Liver (tissue), 9 donors: ENCODE data around the gene RORC. TPM values are rescaled to one million over a fixed set of nuclear protein-coding genes. Genes with fewer than 3 reads are reported as not detected.

Experiments used
- DNase-seq: peaks from one replicate; pipeline ENCODE4 v3.0.0-alpha.2; 2017; ENCODE audit warnings: low spot score
- H3K27ac ChIP-seq, 2 donors: one replicate each; pipeline ENCODE4 v1.7.0; 2013; ENCODE audit warnings: inconsistent platforms in 2 of 2, low read length in 2 of 2, control low read depth in 1 of 2, low read depth in 1 of 2, mild to moderate bottlenecking in 1 of 2
- H3K27me3 ChIP-seq, 4 donors: one replicate each; pipeline versions ENCODE4 v1.6.1 to v1.7.0; 2013; ENCODE audit warnings: low read length in 3 of 4, inconsistent platforms in 1 of 4, mild to moderate bottlenecking in 1 of 4, moderate library complexity in 1 of 4; ENCODE audit not compliant: control insufficient read depth in 4 of 4, insufficient read depth in 4 of 4
- H3K36me3 ChIP-seq, 4 donors: one replicate each; pipeline versions ENCODE4 v1.6.1 to v1.7.0; 2013; ENCODE audit warnings: low read length in 3 of 4, mild to moderate bottlenecking in 3 of 4, low read depth in 1 of 4, moderate library complexity in 1 of 4; ENCODE audit not compliant: control insufficient read depth in 4 of 4, insufficient read depth in 3 of 4
- H3K4me1 ChIP-seq, 4 donors: one replicate each; pipeline versions ENCODE4 v1.6.1 to v1.7.0; 2013; ENCODE audit warnings: low read length in 3 of 4, mild to moderate bottlenecking in 3 of 4, moderate library complexity in 1 of 4; ENCODE audit not compliant: control insufficient read depth in 4 of 4, insufficient read depth in 4 of 4
- H3K4me3 ChIP-seq, 3 donors: one replicate each; pipeline versions ENCODE4 v1.6.1 to v1.7.0; 2013; ENCODE audit warnings: low read length in 3 of 3, control low read depth in 1 of 3, low read depth in 1 of 3, mild to moderate bottlenecking in 1 of 3
- H3K9ac ChIP-seq, 2 donors: one replicate each; pipeline ENCODE4 v1.7.0; 2013; ENCODE audit warnings: low read length in 2 of 2, mild to moderate bottlenecking in 2 of 2, moderate library complexity in 2 of 2, control low read depth in 1 of 2, low read depth in 1 of 2
- H3K9me3 ChIP-seq, 4 donors: one replicate each; pipeline versions ENCODE4 v1.6.1 to v1.7.0; 2013; ENCODE audit warnings: low read length in 3 of 4; ENCODE audit not compliant: control insufficient read depth in 4 of 4
- EGR1 ChIP-seq, 2 donors: IDR thresholded peaks; 2 replicates each; pipeline ENCODE4 v1.6.1; 2016 to 2018; ENCODE audit warnings: antibody characterized with exemption in 2 of 2, low read depth in 2 of 2
- FOXA1 ChIP-seq: IDR thresholded peaks from 2 replicates; pipeline ENCODE4 v1.6.1; 2016; ENCODE audit warnings: antibody characterized with exemption
- FOXA2 ChIP-seq: IDR thresholded peaks from 2 replicates; pipeline ENCODE4 v1.6.1; 2016; ENCODE audit warnings: antibody characterized with exemption
- GABPA ChIP-seq, 2 donors: IDR thresholded peaks in 1 of 2; conservative IDR thresholded peaks in 1 of 2; 2 replicates each; pipeline ENCODE4 v1.6.1; 2016; ENCODE audit warnings: antibody characterized with exemption in 2 of 2, mild to moderate bottlenecking in 1 of 2, moderate library complexity in 1 of 2
- HNF4A ChIP-seq, 2 donors: conservative IDR thresholded peaks; 2 replicates each; pipeline ENCODE4 v1.6.1; 2016; ENCODE audit warnings: antibody characterized with exemption in 2 of 2, mild to moderate bottlenecking in 2 of 2
- HNF4G ChIP-seq: IDR thresholded peaks from 2 replicates; pipeline ENCODE4 v1.6.1; 2016; ENCODE audit warnings: antibody characterized with exemption
- JUND ChIP-seq, 2 donors: IDR thresholded peaks; 2 replicates each; pipeline ENCODE4 v1.6.1; 2016; ENCODE audit warnings: antibody characterized with exemption in 2 of 2
- NR2F2 ChIP-seq: IDR thresholded peaks from 2 replicates; pipeline ENCODE4 v1.6.1; 2016; ENCODE audit warnings: antibody characterized with exemption
- RAD21 ChIP-seq, 2 donors: IDR thresholded peaks; 2 replicates each; pipeline ENCODE4 v1.6.1; 2016; ENCODE audit warnings: antibody characterized with exemption in 2 of 2, mild to moderate bottlenecking in 2 of 2
- RXRA ChIP-seq, 2 donors: IDR thresholded peaks; 2 replicates each; pipeline ENCODE4 v1.6.1; 2017 to 2018; ENCODE audit warnings: antibody characterized with exemption in 2 of 2, mild to moderate bottlenecking in 1 of 2
- SP1 ChIP-seq: IDR thresholded peaks from 2 replicates; pipeline ENCODE4 v1.6.1; 2018; ENCODE audit warnings: antibody characterized with exemption, mild to moderate bottlenecking
- TAF1 ChIP-seq: conservative IDR thresholded peaks from 2 replicates; pipeline ENCODE4 v1.6.1; 2016; ENCODE audit warnings: antibody characterized with exemption, mild to moderate bottlenecking
- YY1 ChIP-seq: IDR thresholded peaks from 2 replicates; pipeline ENCODE4 v1.6.1; 2016; ENCODE audit warnings: antibody characterized with exemption, mild to moderate bottlenecking
- WGBS: extraction: QIAGEN DNeasy Blood & Tissue Kit; methylation state at CpG from one replicate; pipeline ENCODE4 v1.1.7; 2013; 5-methylcytosine and 5-hydroxymethylcytosine counted together
- polyA plus RNA-seq, 2 donors: library from polyadenylated mRNA; stranded (reverse) in 1 of 2; unstranded in 1 of 2; fragments of 200-250 nt in 1 of 2; fragments of >200 nt in 1 of 2; fragmentation: Nextera tagmentation in 1 of 2; extraction: Ambion mirVana in 1 of 2; gene quantifications; one replicate each; pipeline versions ENCODE4 v1.2.1 to v1.2.3, GENCODE V29; 2013 to 2015
- total RNA-seq, 2 donors: library from RNA; depleted of rRNA; stranded (reverse); fragments of >200 nt; gene quantifications; one replicate each; pipeline ENCODE4 v1.2.3, GENCODE V29; 2014
- TF ChIP-seq, protein P1 (sequence below): IDR thresholded peaks from 2 replicates; pipeline ENCODE4 v1.6.1; 2016; ENCODE audit warnings: antibody characterized with exemption
- TF ChIP-seq, protein P2 (sequence below): IDR thresholded peaks from 2 replicates; pipeline ENCODE4 v1.6.1; 2016; ENCODE audit warnings: antibody characterized with exemption
- TF ChIP-seq, protein P3 (sequence below): fragments of 150-350 bp; IDR thresholded peaks from 2 replicates; pipeline ENCODE4 v1.5.1; 2017; ENCODE audit warnings: improper control_type of control experiment, low read depth, low read length; ENCODE audit not compliant: missing input control
- TF ChIP-seq, protein P4 (sequence below): IDR thresholded peaks from 2 replicates; pipeline ENCODE4 v1.6.1; 2016; ENCODE audit warnings: antibody characterized with exemption, mild to moderate bottlenecking
- TF ChIP-seq, protein P5 (sequence below): IDR thresholded peaks from 2 replicates; pipeline ENCODE4 v1.6.1; 2016; ENCODE audit warnings: antibody characterized with exemption
- donor health status: healthy.
- donor health status: healthy.
- donor health status: healthy.
- donor health status: healthy.
- donor health status: healthy.

RORC gene
- total and polyA plus RNA-seq, 4 donors: 2.9 to 59.2 (median 13.0) TPM

DNA sequence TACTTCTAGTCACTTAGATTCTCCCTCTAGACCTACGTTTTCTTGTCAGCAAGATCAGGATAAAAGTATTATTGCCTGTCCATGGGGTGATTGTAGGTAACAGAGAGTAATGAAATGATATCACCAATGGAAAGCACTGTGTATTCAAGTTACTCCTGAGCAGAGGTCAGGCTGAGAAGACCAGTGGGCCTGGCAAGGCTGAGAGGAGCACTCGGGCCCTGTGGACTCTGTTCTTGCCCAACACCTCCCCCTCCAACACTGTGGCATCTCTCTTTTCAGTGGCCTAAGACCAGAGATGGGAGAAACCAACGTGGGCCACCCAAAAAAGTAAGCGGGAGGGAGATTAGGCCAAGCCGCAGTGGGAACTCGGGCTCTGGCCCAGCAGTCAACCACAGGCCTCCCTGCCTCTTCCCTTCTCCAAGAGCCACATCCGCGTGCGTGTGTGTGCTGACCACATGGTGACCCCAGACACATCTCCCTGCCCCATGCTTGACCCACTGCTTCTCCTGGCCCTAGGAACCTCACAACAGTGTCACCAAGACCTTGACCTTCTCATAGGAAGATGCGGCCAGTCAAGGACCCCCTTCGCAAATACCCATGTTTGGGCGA is 12.3 kb downstream of the RORC start:
- Histone ChIP-seq H3K9ac (no peak overlapping the region), H3K4me3 (no peak overlapping the region), H3K9me3 (no peaks in the 10 kb centered on the region), H3K27me3 (no peaks in the 10 kb centered on the region), H3K27ac (peak overlapping the region; percentile 58 to 86), H3K36me3 (peaks cover 0 to 27% (median 20%) of the 10 kb centered on the region in 4 donors), H3K4me1 (peaks cover 12 to 70% (median 46%) of the 10 kb centered on the region in 4 donors)
- TF ChIP-seq SP1: peak; percentile 35
- no peak for TF ChIP-seq YY1
- TF ChIP-seq TAF1: no peak
- TF ChIP-seq HNF4A (conservative IDR thresholded peaks at IDR 0.05): peak; percentile 57 to 79
- TF ChIP-seq, protein P1, sequence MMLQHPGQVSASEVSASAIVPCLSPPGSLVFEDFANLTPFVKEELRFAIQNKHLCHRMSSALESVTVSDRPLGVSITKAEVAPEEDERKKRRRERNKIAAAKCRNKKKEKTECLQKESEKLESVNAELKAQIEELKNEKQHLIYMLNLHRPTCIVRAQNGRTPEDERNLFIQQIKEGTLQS: no peak
- no peak for TF ChIP-seq RAD21 (IDR thresholded peaks at IDR 0.05)
- TF ChIP-seq EGR1 (IDR thresholded peaks at IDR 0.05; ENCODE audit: low read depth in 2 of 2): no peak
- TF ChIP-seq, protein P2, sequence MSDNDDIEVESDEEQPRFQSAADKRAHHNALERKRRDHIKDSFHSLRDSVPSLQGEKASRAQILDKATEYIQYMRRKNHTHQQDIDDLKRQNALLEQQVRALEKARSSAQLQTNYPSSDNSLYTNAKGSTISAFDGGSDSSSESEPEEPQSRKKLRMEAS: no peak
- TF ChIP-seq FOXA2: peak; percentile 37
- TF ChIP-seq, protein P3, sequence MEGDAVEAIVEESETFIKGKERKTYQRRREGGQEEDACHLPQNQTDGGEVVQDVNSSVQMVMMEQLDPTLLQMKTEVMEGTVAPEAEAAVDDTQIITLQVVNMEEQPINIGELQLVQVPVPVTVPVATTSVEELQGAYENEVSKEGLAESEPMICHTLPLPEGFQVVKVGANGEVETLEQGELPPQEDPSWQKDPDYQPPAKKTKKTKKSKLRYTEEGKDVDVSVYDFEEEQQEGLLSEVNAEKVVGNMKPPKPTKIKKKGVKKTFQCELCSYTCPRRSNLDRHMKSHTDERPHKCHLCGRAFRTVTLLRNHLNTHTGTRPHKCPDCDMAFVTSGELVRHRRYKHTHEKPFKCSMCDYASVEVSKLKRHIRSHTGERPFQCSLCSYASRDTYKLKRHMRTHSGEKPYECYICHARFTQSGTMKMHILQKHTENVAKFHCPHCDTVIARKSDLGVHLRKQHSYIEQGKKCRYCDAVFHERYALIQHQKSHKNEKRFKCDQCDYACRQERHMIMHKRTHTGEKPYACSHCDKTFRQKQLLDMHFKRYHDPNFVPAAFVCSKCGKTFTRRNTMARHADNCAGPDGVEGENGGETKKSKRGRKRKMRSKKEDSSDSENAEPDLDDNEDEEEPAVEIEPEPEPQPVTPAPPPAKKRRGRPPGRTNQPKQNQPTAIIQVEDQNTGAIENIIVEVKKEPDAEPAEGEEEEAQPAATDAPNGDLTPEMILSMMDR: no peak
- peak; percentile 19 to 74 for TF ChIP-seq RXRA (IDR thresholded peaks at IDR 0.05)
- TF ChIP-seq, protein P4, sequence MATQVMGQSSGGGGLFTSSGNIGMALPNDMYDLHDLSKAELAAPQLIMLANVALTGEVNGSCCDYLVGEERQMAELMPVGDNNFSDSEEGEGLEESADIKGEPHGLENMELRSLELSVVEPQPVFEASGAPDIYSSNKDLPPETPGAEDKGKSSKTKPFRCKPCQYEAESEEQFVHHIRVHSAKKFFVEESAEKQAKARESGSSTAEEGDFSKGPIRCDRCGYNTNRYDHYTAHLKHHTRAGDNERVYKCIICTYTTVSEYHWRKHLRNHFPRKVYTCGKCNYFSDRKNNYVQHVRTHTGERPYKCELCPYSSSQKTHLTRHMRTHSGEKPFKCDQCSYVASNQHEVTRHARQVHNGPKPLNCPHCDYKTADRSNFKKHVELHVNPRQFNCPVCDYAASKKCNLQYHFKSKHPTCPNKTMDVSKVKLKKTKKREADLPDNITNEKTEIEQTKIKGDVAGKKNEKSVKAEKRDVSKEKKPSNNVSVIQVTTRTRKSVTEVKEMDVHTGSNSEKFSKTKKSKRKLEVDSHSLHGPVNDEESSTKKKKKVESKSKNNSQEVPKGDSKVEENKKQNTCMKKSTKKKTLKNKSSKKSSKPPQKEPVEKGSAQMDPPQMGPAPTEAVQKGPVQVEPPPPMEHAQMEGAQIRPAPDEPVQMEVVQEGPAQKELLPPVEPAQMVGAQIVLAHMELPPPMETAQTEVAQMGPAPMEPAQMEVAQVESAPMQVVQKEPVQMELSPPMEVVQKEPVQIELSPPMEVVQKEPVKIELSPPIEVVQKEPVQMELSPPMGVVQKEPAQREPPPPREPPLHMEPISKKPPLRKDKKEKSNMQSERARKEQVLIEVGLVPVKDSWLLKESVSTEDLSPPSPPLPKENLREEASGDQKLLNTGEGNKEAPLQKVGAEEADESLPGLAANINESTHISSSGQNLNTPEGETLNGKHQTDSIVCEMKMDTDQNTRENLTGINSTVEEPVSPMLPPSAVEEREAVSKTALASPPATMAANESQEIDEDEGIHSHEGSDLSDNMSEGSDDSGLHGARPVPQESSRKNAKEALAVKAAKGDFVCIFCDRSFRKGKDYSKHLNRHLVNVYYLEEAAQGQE: peak; percentile 34
- no peak for TF ChIP-seq GABPA (IDR thresholded peaks at IDR 0.05 in 1 of 2, conservative IDR thresholded peaks at IDR 0.05 in 1 of 2)
- no peak for TF ChIP-seq NR2F2
- TF ChIP-seq HNF4G: peak; percentile 15
- no peak for TF ChIP-seq FOXA1
- TF ChIP-seq, protein P5, sequence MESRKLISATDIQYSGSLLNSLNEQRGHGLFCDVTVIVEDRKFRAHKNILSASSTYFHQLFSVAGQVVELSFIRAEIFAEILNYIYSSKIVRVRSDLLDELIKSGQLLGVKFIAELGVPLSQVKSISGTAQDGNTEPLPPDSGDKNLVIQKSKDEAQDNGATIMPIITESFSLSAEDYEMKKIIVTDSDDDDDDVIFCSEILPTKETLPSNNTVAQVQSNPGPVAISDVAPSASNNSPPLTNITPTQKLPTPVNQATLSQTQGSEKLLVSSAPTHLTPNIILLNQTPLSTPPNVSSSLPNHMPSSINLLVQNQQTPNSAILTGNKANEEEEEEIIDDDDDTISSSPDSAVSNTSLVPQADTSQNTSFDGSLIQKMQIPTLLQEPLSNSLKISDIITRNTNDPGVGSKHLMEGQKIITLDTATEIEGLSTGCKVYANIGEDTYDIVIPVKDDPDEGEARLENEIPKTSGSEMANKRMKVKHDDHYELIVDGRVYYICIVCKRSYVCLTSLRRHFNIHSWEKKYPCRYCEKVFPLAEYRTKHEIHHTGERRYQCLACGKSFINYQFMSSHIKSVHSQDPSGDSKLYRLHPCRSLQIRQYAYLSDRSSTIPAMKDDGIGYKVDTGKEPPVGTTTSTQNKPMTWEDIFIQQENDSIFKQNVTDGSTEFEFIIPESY: no peak
- peak in 1 of 2 donors; percentile 70 for TF ChIP-seq JUND (IDR thresholded peaks at IDR 0.05)
- WGBS: 54% methylated on average over 12 of the region's 12 CpGs
- DNase-seq: no peak
